Activated CD8-positive, alpha-beta memory T cell treated with anti-CD3 and anti-CD28 coated beads, Interleukin-2, amount 10 ng/mL, durations not matched to agents 7 days and 5 days (primary cell): ENCODE measurements around the gene TMEM260. TPM values are rescaled to one million over a fixed set of nuclear protein-coding genes. Genes with fewer than 3 reads are reported as not detected.

Experiments
- ATAC-seq: fragments of 150-1000 bp; cut with Tn5 transposase; one replicate; pipeline ENCODE4 v1.10.0; 2021; ENCODE audit warnings: moderate library complexity
- CTCF ChIA-PET: fragments of 350-600 bp; sonication (Branson Sonifier 250); formaldehyde crosslinking; loops from one replicate; lab custom pipeline; 2021; ENCODE audit warnings: antibody characterized with exemption; lab: Charles Lee
- DNase-seq: peaks from one replicate; pipeline ENCODE4 v3.0.0-alpha.2; 2020
- H3K27ac Mint-ChIP-seq: one replicate; pipeline ENCODE4 v1.8.0; 2021; ENCODE audit warnings: mild to moderate bottlenecking, mixed read lengths
- H3K27me3 Mint-ChIP-seq: one replicate; pipeline ENCODE4 v1.8.0; 2021; ENCODE audit warnings: mixed read lengths
- H3K36me3 Mint-ChIP-seq: one replicate; pipeline ENCODE4 v1.8.0; 2021; ENCODE audit warnings: mild to moderate bottlenecking, mixed read lengths
- H3K4me1 Mint-ChIP-seq: one replicate; pipeline ENCODE4 v1.8.0; 2021; ENCODE audit warnings: mixed read lengths
- H3K4me3 Mint-ChIP-seq: one replicate; pipeline ENCODE4 v1.8.0; 2021; ENCODE audit warnings: mild to moderate bottlenecking, moderate library complexity, mixed read lengths
- H3K9me3 Mint-ChIP-seq: one replicate; pipeline ENCODE4 v1.8.0; 2022; ENCODE audit warnings: low read depth, mixed read lengths
- total RNA-seq, 2 experiments: library from RNA; stranded (reverse); gene quantifications; one replicate each; pipeline ENCODE4 v1.2.3, GENCODE V29; 2021

The TMEM260 gene
- total RNA-seq, result 10 to 100 TPM; 13.0 to 15.0 TPM

DNA sequence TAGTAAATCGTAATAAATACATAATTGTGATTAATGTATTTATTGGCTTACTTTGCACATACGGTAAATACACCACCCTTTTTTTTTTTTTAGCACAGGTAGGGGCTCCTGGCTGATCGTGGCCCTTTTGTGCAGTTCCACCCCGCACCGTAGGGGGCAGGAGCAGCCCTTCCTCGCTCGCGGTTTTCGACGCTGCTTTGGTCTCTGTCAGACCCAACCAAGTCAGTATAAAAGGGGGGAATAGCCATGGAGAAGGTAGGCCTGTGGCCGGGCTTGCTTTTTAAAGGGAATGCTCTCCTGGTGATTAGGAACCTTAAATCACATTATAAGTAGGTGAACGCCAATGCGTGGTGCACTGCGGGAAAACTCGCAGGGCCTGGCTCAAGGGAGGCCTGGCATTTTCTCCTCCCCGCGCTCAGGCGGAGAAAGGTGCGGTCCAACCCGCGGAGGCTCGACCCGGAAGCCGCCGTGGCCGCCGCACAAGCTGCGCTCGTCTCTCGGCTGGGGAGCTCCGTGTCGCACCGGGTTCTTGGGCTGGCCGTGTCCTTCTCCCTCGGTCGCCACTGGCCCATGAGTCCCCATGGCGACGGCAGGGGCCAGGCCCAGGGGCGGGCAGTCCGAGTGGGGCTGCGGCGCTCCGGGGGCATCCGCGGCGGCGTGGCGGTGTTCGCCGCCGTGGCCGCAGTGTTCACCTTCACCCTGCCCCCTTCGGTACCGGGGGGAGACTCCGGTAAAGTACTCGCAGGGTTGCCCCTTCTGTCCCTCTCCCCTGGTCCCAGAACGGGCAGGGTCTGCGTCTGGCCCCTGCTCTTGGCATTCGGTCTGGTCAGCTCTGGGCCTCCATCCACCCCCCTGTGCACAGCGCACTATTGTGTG, at the start of gene TMEM260:
TSS of gene TMEM260 (plus strand) at position 454 of the 876 bp plus-strand sequence. CDS start at position 571, 117 bp downstream.
- DNase-seq (peak; percentile 91), ATAC-seq (peak; percentile 87)
- no peaks in the 10 kb centered on the region for H3K9me3 Mint-ChIP-seq
- peak within 1 kb of the TSS; percentile 97 for H3K4me3 Mint-ChIP-seq
- H3K27me3 Mint-ChIP-seq, result no peaks in the 10 kb centered on the region
- no peaks in the 10 kb centered on the region for H3K36me3 Mint-ChIP-seq
- H3K27ac Mint-ChIP-seq, result peak within 1 kb of the TSS; percentile 95
- CTCF ChIA-PET, result interaction anchor here (0.6 to 1.9 kb wide), 8 partner anchors 8 to 689 kb away, joined by 3 to 6 read pairs (median 4); partner anchors contain the start of genes AP5M1 and EXOC5
- peaks cover 30% of the 10 kb centered on the region for H3K4me1 Mint-ChIP-seq

GRCh38 chr14:56532546-56532945, 47.1 kb upstream of the TMEM260 start:
- Mint-ChIP-seq H3K36me3 (no peaks in the 10 kb centered on the region), H3K9me3 (no peaks in the 10 kb centered on the region), H3K4me3 (no peak overlapping the region), H3K27me3 (peaks cover 8% of the 10 kb centered on the region), H3K27ac (no peak overlapping the region), H3K4me1 (no peaks in the 10 kb centered on the region)
- CTCF ChIA-PET, result no interaction called here
- DNase-seq (no peak), ATAC-seq (no peak)

DNA sequence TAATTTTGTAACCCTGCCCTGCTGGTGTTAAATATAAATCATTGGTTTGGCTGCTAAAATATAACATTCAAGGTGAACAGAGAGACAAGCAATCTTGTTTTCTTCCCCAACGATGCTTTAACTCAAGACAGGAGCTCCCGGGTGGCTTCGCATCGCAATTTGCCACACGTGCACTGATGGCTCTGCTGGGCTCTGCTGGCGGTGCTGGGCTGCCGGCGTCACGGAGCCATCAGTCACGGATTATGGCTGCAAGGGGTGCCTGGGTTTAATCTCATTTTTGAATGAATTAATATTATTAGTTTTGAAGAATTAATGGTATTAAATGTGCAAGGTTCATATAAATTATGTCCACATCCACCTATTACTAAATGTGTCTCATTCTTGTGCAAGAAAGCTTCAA, 44.9 kb upstream of the TMEM260 start:
- no peaks in the 10 kb centered on the region for H3K36me3 Mint-ChIP-seq
- no peak for DNase-seq

GRCh38 chr14:56539862-56540261, 39.7 kb upstream of the TMEM260 start:
- Mint-ChIP-seq H3K36me3 (no peaks in the 10 kb centered on the region), H3K27ac (no peak overlapping the region), H3K27me3 (peaks cover 6% of the 10 kb centered on the region), H3K4me1 (no peaks in the 10 kb centered on the region), H3K9me3 (no peaks in the 10 kb centered on the region), H3K4me3 (no peak overlapping the region)
- CTCF ChIA-PET, result no interaction called here
- no peak for ATAC-seq
- DNase-seq, result no peak

More for the DNA sequence above, 44.9 kb upstream of the TMEM260 start:
- no peaks in the 10 kb centered on the region for H3K4me1 Mint-ChIP-seq
- H3K27ac Mint-ChIP-seq, result no peak overlapping the region
- peaks cover 10% of the 10 kb centered on the region for H3K27me3 Mint-ChIP-seq
- CTCF ChIA-PET, result no interaction called here
- no peak for ATAC-seq
- H3K4me3 Mint-ChIP-seq, result no peak overlapping the region
- no peaks in the 10 kb centered on the region for H3K9me3 Mint-ChIP-seq

GRCh38 chr14:56543436-56543835, 36.2 kb upstream of the TMEM260 start:
- H3K4me3 Mint-ChIP-seq, result no peak overlapping the region
- no peaks in the 10 kb centered on the region for H3K27me3 Mint-ChIP-seq
- no peak overlapping the region for H3K27ac Mint-ChIP-seq
- no peaks in the 10 kb centered on the region for H3K9me3 Mint-ChIP-seq
- H3K36me3 Mint-ChIP-seq, result no peaks in the 10 kb centered on the region
- DNase-seq, result no peak
- CTCF ChIA-PET, result no interaction called here
- no peaks in the 10 kb centered on the region for H3K4me1 Mint-ChIP-seq
- no peak for ATAC-seq

DNA sequence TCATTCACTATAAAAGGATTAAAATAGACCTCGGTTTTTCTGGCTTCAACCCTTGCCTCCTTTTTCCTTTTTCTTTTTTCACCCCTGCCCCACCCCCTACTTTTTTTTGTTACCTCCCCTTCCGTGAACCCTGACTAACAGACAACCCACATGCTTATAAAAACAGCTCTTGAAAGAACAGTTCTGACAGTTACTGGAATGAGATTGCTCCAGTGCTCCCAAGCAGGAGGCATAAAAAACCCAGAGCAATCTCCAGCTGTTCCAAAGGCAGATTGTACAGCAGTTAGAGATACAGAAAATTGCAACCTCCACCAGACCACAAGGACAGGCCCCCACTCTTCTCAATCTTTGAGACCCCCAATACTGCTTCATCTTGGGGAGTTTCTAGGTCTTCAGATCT, 29.9 kb upstream of the TMEM260 start:
- Mint-ChIP-seq H3K27ac (no peak overlapping the region), H3K27me3 (peaks cover 27% of the 10 kb centered on the region), H3K4me3 (no peak overlapping the region), H3K36me3 (no peaks in the 10 kb centered on the region), H3K4me1 (peaks cover 2% of the 10 kb centered on the region), H3K9me3 (no peaks in the 10 kb centered on the region)
- DNase-seq (no peak), ATAC-seq (no peak)
- CTCF ChIA-PET, result interaction anchor here (1.0 kb wide), 1 partner anchor 30 kb away, joined by 3 read pairs; the partner anchor contains the start of gene TMEM260

GRCh38 chr14:56552615-56553014, 27.0 kb upstream of the TMEM260 start:
- no peak for ATAC-seq

DNA sequence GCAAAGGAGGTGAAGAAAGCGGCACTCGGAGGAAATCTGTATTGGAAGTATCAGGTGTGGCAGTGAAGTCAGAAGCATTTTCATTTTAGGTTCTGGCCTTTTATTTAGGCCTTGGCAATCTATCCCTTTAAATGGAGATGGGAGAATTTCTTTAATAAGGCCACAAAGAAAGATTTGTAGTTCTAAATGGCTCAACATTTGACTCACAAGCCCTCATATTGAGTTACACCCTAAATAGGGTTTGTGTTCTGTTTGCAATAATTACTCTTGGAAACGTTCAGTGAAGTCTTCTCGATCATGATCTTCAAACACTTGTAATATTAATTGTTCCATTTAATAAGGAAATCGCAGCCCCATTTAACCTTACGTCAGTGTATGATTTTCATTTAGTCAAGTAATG, 25.3 kb upstream of the TMEM260 start:
- CTCF ChIA-PET, result no interaction called here
- H3K36me3 Mint-ChIP-seq, result no peaks in the 10 kb centered on the region
- H3K4me1 Mint-ChIP-seq, result peaks cover 2% of the 10 kb centered on the region
- no peak for DNase-seq
- ATAC-seq, result no peak
- no peak overlapping the region for H3K27ac Mint-ChIP-seq
- no peaks in the 10 kb centered on the region for H3K9me3 Mint-ChIP-seq
- no peak overlapping the region for H3K4me3 Mint-ChIP-seq
- peaks cover 45% of the 10 kb centered on the region for H3K27me3 Mint-ChIP-seq

More at GRCh38 chr14:56552615-56553014, 27.0 kb upstream of the TMEM260 start:
- no peak overlapping the region for H3K27ac Mint-ChIP-seq
- no peak overlapping the region for H3K4me3 Mint-ChIP-seq
- H3K36me3 Mint-ChIP-seq, result no peaks in the 10 kb centered on the region
- peaks cover 2% of the 10 kb centered on the region for H3K4me1 Mint-ChIP-seq
- CTCF ChIA-PET, result interaction anchor here (1.3 kb wide), 1 partner anchor 11 kb away, joined by 3 read pairs; no protein-coding TSS in a partner anchor
- no peaks in the 10 kb centered on the region for H3K9me3 Mint-ChIP-seq
- H3K27me3 Mint-ChIP-seq, result peaks cover 41% of the 10 kb centered on the region
- no peak for DNase-seq

- CTCF ChIA-PET, result no interaction called here
- no peaks in the 10 kb centered on the region for H3K9me3 Mint-ChIP-seq
- H3K36me3 Mint-ChIP-seq, result no peaks in the 10 kb centered on the region
- no peak for ATAC-seq
- H3K4me3 Mint-ChIP-seq, result no peak overlapping the region
- no peak overlapping the region for H3K27ac Mint-ChIP-seq
- peaks cover 37% of the 10 kb centered on the region for H3K27me3 Mint-ChIP-seq
- H3K4me1 Mint-ChIP-seq, result no peaks in the 10 kb centered on the region
- DNase-seq, result no peak
Measured at GRCh38 chr14:56555921-56556570, 23.6 kb upstream of the TMEM260 start.

DNA sequence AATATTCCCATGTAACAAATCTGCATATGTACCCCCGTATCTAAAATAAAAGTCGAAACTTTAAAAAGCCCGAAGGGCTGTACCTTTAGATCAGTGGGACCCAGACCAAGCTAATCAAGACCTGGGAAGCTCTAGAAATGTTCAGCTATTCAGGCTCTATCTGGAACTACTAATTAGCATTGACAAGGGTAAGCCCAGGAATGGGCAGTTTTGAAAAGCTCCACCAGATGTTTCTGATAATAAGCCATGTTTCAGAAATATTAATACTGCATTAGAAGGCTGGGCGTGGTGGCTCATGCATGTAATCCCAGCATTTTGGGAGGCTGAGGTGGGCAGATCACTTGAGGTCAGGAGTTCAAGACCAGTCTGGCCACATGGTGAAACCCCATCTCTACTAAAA, 20.4 kb upstream of the TMEM260 start:
- ATAC-seq, result no peak
- no peaks in the 10 kb centered on the region for H3K36me3 Mint-ChIP-seq
- no peaks in the 10 kb centered on the region for H3K4me1 Mint-ChIP-seq
- no peak for DNase-seq
- no peak overlapping the region for H3K4me3 Mint-ChIP-seq
- no peaks in the 10 kb centered on the region for H3K9me3 Mint-ChIP-seq
- no peak overlapping the region for H3K27ac Mint-ChIP-seq
- CTCF ChIA-PET, result no interaction called here
- peaks cover 28% of the 10 kb centered on the region for H3K27me3 Mint-ChIP-seq

- no peaks in the 10 kb centered on the region for H3K36me3 Mint-ChIP-seq
- no peak overlapping the region for H3K27ac Mint-ChIP-seq
- H3K27me3 Mint-ChIP-seq, result peaks cover 23% of the 10 kb centered on the region
- CTCF ChIA-PET, result no interaction called here
- no peaks in the 10 kb centered on the region for H3K9me3 Mint-ChIP-seq
- ATAC-seq, result no peak
- no peaks in the 10 kb centered on the region for H3K4me1 Mint-ChIP-seq
- no peak overlapping the region for H3K4me3 Mint-ChIP-seq
- DNase-seq, result no peak
Measured at GRCh38 chr14:56561606-56562005, 18.0 kb upstream of the TMEM260 start.

DNA sequence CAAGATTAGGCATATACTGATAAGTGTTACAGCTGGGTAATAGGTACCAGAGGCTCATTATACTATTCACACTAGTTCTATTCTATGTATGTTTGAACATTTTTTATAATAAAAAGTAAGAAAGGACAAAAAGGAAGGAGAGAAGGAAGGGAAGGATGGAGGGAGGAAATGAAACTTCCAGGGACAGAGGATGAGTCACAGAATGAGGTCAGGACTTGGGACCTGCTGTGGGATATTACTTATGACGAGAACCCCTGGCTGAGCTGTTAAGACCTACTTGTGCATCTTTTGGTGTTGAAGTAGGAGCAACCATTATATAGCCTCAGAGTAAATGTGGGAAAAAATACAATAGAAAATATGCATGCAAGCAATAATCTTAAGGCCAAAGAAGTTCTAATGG, 16.7 kb upstream of the TMEM260 start:
- CTCF ChIA-PET, result no interaction called here
- H3K27ac Mint-ChIP-seq, result no peak overlapping the region
- H3K4me1 Mint-ChIP-seq, result no peaks in the 10 kb centered on the region
- peaks cover 25% of the 10 kb centered on the region for H3K27me3 Mint-ChIP-seq
- ATAC-seq (no peak), DNase-seq (no peak)
- no peak overlapping the region for H3K4me3 Mint-ChIP-seq
- H3K36me3 Mint-ChIP-seq, result no peaks in the 10 kb centered on the region
- H3K9me3 Mint-ChIP-seq, result no peaks in the 10 kb centered on the region

- peaks cover 20% of the 10 kb centered on the region for H3K27me3 Mint-ChIP-seq
Measured at GRCh38 chr14:56569174-56569573, 10.4 kb upstream of the TMEM260 start.

GRCh38 chr14:56570295-56570694, 9.3 kb upstream of the TMEM260 start:
- CTCF ChIA-PET, result no interaction called here
- no peaks in the 10 kb centered on the region for H3K9me3 Mint-ChIP-seq
- H3K4me1 Mint-ChIP-seq, result no peaks in the 10 kb centered on the region

More at GRCh38 chr14:56569174-56569573, 10.4 kb upstream of the TMEM260 start:
- Mint-ChIP-seq H3K9me3 (no peaks in the 10 kb centered on the region), H3K4me3 (no peak overlapping the region), H3K27ac (no peak overlapping the region), H3K4me1 (no peaks in the 10 kb centered on the region), H3K36me3 (no peaks in the 10 kb centered on the region)
- CTCF ChIA-PET, result no interaction called here
- DNase-seq, result no peak
- no peak for ATAC-seq

More at GRCh38 chr14:56570295-56570694, 9.3 kb upstream of the TMEM260 start:
- Mint-ChIP-seq H3K27ac (no peak overlapping the region), H3K36me3 (no peaks in the 10 kb centered on the region), H3K27me3 (peaks cover 20% of the 10 kb centered on the region), H3K4me3 (no peak overlapping the region)
- DNase-seq (no peak), ATAC-seq (no peak)
